Stimulated activated CD8-positive, alpha-beta memory T cell treated with anti-CD3 and anti-CD28 coated beads, Interleukin-12 subunit alpha, Interleukin-12 subunit beta, amount 100 ng/mL, for 4 hours (primary cell): ENCODE results near the gene RNH1.

Experiments used
- DNase-seq: peaks from one replicate; pipeline ENCODE4 v3.0.0-alpha.2; 2020; ENCODE audit warnings: low read depth

RNH1 gene

DNA sequence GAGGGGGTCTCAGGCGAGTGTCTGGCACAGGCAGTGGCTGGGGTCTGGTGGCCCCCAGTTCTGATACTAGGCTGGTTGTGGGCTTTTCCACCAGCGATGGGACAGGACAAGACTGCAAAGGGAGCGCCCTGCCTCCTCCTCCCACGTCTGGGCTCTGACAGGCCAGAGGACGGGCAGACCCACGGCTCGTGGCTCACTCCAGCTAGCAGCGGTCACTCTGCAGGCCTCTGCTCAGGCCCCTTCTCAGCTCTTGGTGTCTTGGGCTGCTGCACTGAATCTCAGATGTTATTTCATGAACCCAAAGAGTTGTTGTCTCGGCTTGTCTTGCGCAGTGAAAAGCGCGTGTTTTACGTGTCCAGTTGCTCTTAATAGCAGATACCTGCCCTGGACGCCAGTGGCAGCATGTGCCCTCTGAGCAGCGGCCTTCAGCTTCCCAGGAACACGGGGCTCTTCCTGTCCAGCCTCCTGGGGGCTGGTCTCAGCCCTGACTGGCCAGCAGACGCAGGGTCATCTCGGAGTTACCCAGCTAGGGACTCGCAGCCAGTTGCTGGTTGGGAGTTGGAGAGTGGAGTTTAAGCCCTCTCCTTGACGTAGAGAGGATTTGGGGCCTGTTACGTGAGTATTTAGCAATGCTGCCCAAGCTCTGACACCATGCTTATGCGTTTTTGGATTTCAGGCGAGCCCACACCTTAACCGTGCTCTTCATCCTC, 47.4 kb downstream of the RNH1 start:
- no peak for DNase-seq

GRCh38 chr11:457111-457760, 49.8 kb downstream of the RNH1 start:
- DNase-seq: no peak

- no peak for DNase-seq
These were observed 50.5 kb downstream of the RNH1 start for GRCh38 chr11:456533-456932.

DNA sequence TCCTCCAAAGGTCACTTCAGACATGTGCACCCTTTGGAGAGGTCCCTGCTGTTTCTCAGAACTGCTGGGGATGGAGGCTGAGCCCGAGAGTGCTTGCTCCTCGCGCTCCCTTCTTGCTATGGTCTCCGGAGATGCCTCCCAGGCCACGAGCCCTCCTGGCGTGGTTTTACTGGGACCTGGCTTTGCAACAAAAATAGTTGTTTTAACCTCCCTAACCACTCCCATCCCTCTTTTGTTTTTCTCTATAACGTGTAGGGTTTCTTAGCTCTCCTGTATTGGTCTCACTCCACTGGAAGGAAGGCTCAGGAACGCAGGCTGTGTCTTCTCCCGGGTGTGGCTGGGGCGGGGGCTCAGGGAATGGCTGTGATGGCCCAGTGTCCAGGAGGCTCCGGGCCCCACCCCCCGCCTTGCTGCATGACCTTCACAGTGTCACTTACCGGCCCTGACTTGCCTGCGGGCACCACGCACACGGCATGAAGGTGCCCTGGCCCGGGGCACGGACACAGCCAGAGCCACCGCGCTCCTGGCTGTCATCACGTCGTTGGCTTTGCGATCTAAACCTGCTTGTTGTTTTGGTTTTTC, 51.4 kb downstream of the RNH1 start:
- DNase-seq: no peak

DNA sequence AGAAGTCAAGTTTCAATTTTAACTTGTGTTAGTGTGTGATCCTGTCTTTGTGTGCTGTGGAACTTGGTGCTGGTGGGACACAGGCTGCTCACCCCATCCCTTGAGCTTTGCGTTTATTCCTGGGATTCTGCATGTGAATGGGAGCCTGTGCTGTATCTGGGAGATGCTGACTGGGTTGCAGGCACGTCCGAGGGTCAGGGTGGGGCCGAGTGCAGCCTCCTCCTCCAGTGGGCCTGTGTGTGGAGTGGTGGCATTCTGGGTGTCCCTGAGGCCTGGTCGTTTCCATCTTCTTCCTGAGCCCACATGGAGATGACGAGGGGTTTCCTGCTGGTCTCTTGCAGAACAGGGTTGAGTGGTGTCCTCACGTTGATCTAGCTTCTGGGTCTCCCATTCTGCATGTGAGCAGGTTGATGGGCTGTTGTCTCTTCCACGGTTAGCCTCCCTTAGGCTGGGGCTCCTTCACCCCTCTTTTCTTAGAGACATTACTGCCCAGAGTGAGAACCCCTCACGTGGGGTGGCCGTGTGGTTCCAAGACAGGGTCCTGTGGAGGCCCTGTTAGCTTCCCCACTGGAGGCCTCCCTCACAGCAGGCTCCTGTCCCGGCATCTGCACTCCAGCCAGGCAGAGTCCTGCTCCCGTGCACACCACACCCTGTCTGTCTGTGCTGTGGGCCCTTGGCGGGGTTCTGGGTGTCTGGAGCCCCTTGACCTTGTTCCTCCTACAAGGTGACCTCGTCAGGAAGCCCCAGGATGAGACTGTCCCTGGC, 52.1 kb downstream of the RNH1 start:
- DNase-seq: no peak

DNA sequence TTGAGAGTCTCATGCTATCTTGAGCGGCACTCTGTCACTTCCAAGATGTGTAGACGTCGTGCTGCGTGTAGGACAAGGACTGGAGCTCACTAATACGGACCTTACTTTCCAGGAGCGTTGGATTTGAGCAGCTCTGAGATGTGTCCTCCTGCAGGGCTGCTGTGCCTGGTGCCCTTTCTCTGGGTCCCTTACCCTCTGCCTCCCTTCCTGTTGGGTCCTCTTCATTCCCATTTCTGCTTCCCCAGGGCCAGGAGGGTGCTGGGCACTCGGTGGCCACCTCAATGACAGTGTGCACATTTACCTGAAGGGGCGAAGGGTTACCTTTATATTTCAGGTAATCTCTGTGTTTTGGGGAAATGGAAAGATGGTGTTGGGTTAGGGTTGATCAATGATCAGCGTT, 53.0 kb downstream of the RNH1 start:
- DNase-seq: no peak

- DNase-seq: no peak
These were observed 53.5 kb downstream of the RNH1 start for GRCh38 chr11:453564-453963.

- DNase-seq: no peak
These were observed 54.0 kb downstream of the RNH1 start for GRCh38 chr11:452916-453527.

GRCh38 chr11:452203-452744, 54.8 kb downstream of the RNH1 start:
- no peak for DNase-seq

DNA sequence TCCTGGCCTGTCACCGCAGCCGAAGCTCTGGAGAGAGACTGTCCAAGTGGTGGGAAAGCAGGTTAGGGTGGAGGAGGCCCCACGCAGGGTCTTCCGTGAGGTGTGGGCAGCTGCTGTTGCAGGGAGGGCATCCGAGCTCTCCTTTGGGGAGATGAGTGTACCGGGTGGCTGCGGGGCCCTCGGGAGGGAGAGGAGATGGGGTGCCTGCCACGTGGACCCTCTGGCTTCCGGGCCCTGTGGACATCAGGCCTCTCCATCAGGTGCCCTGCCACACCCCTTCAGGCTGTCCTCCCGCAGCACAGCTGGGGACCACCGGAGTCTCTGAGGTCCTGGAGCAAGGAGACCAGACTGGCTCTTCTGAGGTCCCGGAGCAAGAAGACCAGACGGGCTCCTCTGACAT, 55.3 kb downstream of the RNH1 start:
- DNase-seq: no peak

- peak; percentile 59 for DNase-seq
These were observed 56.1 kb downstream of the RNH1 start for GRCh38 chr11:450809-451451.

DNA sequence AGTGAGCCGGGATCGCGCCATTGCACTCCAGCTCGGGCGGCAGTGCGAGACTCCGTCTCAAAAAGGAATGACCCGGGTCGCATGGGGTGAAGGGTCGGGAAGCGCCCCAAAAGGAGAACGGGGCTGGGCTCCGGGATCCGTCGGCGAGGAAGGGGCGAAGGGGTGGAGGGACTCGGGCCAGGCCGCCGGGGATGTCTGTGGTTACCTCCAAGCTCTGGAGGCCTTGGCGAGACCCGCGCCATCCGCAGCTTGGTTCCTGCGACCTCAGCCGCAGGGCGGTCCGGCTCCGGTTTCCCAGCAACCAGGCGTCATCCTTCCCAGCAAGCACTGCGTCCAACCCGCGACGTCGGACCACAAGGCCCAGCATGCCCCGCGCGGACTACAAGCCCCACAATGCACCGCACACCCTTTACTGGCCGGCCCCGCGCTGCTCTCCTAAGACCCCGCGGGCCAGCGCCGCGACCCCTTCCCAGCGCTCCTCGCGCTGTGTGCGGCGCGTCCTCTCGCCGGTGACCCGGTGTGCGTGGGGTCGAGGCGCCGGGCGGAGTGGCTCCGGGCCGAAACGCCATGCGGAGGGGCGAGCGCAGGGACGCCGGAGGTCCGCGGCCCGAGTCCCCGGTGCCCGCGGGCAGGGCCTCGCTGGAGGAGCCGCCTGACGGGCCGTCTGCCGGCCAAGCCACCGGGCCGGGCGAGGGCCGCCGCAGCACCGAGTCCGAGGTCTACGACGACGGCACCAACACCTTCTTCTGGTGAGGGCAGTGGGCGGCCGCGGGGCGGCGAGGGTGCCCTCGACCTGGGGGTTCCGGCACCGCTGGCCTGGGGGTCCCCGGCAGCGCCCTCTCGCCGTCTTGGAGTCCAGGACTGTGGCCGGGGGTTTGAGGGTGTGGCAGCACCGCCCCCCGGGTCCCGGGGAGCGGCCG, 56.9 kb downstream of the RNH1 start, which contains the start of gene PTDSS2:
TSS of gene PTDSS2 (plus strand) at position 391 of the 920 bp plus-strand sequence. CDS start at position 568, 177 bp downstream.
- peak; percentile 88 for DNase-seq

GRCh38 chr11:447923-448731, 58.9 kb downstream of the RNH1 start:
- peak; percentile 92 for DNase-seq

DNA sequence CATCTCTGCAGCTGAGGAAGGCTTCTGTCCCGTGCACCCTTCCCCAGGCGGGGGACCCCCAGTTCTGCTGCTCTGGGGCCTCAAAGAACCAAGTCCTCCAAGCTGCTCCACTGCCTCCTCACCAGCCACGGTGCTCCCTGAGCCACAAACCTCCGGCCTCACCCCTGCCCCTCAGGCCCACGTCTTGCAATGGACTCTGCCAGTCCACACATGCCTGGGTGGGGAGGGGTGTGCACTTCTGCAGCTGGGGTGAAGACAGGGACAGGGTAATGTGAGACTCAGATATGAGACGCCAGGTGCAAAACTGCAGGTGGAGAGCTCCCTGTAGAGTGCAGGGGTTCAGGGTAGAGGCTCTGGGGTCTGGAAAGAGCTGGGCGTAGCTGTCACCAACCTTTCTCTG, 60.2 kb downstream of the RNH1 start:
- no peak for DNase-seq

GRCh38 chr11:445765-446588, 61.1 kb downstream of the RNH1 start:
- no peak for DNase-seq
